ENCODE results near the gene ULK4. TPM values are rescaled to one million over a fixed set of nuclear protein-coding genes. Genes with fewer than 3 reads are reported as not detected.

ULK4 gene
- total RNA-seq, 1 donor from 2014 or later, result 11.2 TPM

DNA sequence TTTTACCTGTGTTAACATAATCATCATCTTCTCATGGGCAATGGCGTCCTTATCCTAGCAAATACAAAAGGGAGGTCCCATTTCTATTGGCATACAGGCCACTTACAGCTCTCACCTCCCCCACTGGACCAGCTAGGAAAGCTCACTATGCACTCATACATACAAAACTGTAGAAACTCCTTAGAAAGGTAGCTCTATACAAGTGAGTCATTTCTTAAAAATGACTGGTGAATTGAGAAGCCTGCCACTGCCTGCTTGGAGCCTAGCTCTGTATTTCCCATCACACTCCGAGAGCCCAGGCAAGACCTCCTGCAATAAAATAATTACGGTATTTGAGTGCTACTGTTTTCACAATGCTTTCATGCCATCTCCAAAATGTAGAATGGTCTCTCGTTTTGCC lies 321.8 kb downstream of the ULK4 start:
- Histone ChIP-seq H3K4me3 (no peak overlapping the region), H3K27ac (no peak overlapping the region), H3K9me3 (no peaks in the 10 kb centered on the region), H3K36me3 (no peaks in the 10 kb centered on the region), H3K27me3 (no peaks in the 10 kb centered on the region), H3K4me1 (no peaks in the 10 kb centered on the region)
- TF ChIP-seq, protein P1, sequence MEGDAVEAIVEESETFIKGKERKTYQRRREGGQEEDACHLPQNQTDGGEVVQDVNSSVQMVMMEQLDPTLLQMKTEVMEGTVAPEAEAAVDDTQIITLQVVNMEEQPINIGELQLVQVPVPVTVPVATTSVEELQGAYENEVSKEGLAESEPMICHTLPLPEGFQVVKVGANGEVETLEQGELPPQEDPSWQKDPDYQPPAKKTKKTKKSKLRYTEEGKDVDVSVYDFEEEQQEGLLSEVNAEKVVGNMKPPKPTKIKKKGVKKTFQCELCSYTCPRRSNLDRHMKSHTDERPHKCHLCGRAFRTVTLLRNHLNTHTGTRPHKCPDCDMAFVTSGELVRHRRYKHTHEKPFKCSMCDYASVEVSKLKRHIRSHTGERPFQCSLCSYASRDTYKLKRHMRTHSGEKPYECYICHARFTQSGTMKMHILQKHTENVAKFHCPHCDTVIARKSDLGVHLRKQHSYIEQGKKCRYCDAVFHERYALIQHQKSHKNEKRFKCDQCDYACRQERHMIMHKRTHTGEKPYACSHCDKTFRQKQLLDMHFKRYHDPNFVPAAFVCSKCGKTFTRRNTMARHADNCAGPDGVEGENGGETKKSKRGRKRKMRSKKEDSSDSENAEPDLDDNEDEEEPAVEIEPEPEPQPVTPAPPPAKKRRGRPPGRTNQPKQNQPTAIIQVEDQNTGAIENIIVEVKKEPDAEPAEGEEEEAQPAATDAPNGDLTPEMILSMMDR (IDR thresholded peaks at IDR 0.05), result no peak
- ATAC-seq (no peak), DNase-seq (no peak)
- intact Hi-C loops (cut with DNase I), result no loop called here

DNA sequence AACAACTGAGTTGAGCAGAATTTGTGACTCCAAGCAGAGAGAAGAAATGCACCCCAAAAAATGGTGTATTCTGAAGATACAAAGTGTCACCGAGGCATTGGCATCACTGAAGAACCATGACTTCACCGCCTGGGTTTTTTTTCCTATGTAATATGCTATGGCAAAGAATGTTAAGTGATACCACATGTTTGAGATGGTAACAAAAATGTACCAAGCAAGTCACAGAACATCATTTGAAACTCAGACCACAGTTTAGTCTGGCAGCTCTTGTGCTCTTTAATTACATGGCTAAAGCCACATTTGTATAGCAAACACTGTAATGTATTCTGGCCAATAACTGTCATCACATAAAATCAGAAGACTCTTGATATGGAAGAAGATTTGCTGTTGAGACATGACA lies 323.5 kb downstream of the ULK4 start:
- ATAC-seq (no peak), DNase-seq (no peak)
- Histone ChIP-seq H3K4me3 (no peak overlapping the region), H3K27me3 (no peaks in the 10 kb centered on the region), H3K27ac (no peak overlapping the region), H3K4me1 (no peaks in the 10 kb centered on the region), H3K36me3 (no peaks in the 10 kb centered on the region), H3K9me3 (no peaks in the 10 kb centered on the region)
- intact Hi-C loops (cut with DNase I), result no loop called here
- TF ChIP-seq, protein P1 (IDR thresholded peaks at IDR 0.05), result no peak

DNA sequence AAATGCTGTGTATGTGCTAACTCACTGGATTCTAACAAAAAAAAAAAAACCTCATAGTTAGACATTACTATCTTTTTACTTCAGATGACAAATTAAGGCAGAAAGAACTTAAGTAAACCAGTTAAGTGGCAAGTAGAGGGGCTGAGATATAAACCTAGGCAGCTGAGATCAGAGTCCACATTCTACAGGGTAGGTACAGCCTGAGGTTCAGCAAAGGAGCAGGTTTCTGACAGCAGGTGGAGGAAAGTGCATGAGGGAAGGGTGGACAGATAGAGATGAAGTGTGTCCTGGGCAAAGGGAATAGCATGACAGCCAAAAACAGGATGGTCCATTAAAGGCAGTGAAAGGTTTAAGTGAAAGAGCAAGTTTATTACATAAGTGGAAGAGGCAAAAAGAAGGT lies 329.2 kb downstream of the ULK4 start:
- Histone ChIP-seq H3K27me3 (no peaks in the 10 kb centered on the region), H3K36me3 (no peaks in the 10 kb centered on the region), H3K4me3 (no peak overlapping the region), H3K9me3 (no peaks in the 10 kb centered on the region), H3K4me1 (no peaks in the 10 kb centered on the region), H3K27ac (no peak overlapping the region)
- no peak for DNase-seq
- ATAC-seq, result no peak
- intact Hi-C loops (cut with DNase I), result no loop called here
- TF ChIP-seq, protein P1 (IDR thresholded peaks at IDR 0.05), result no peak

GRCh38 chr3:41630708-41631107 lies 331.2 kb downstream of the ULK4 start:
- H3K36me3 ChIP-seq, result no peaks in the 10 kb centered on the region
- H3K4me1 ChIP-seq, result no peaks in the 10 kb centered on the region
- DNase-seq, result no peak
- intact Hi-C loops (cut with DNase I), result no loop called here
- no peak overlapping the region for H3K27ac ChIP-seq
- TF ChIP-seq, protein P1 (IDR thresholded peaks at IDR 0.05), result no peak
- H3K9me3 ChIP-seq, result no peaks in the 10 kb centered on the region
- H3K27me3 ChIP-seq, result no peaks in the 10 kb centered on the region
- no peak overlapping the region for H3K4me3 ChIP-seq
- ATAC-seq, result no peak

DNA sequence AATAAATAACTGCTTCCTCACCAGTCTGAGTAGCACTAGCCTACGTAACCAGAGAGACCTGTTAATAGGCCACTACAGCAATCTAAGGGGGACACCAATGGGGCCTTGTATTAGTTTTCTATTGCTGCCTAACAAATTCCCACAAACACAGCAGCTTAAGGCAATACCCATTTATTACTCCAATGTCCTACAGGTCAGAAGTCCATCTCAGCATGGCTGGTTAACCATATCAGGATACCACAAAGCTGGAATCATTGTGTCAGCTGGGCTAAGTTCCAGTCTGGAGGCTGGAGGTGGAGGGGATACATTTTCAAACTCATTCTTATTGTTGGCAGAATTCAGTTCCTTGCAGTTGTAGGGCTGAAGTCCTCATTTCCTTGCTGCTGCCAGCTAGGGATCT lies 331.9 kb downstream of the ULK4 start:
- ATAC-seq, result no peak
- H3K4me3 ChIP-seq, result no peak overlapping the region
- H3K27ac ChIP-seq, result no peak overlapping the region
- no peaks in the 10 kb centered on the region for H3K36me3 ChIP-seq
- no peaks in the 10 kb centered on the region for H3K27me3 ChIP-seq
- no peaks in the 10 kb centered on the region for H3K9me3 ChIP-seq
- no peak for DNase-seq
- intact Hi-C loops (cut with DNase I), result no loop called here
- TF ChIP-seq, protein P1 (IDR thresholded peaks at IDR 0.05), result no peak
- H3K4me1 ChIP-seq, result no peaks in the 10 kb centered on the region

- Histone ChIP-seq H3K27ac (no peak overlapping the region), H3K9me3 (no peaks in the 10 kb centered on the region), H3K4me1 (no peaks in the 10 kb centered on the region), H3K27me3 (no peaks in the 10 kb centered on the region), H3K4me3 (no peak overlapping the region), H3K36me3 (no peaks in the 10 kb centered on the region)
- DNase-seq (no peak), ATAC-seq (no peak)
- TF ChIP-seq, protein P1 (IDR thresholded peaks at IDR 0.05), result no peak
- intact Hi-C loops (cut with DNase I), result no loop called here
These were observed 332.8 kb downstream of the ULK4 start for GRCh38 chr3:41629072-41629471.
